ENCODE results near the gene CFAP61. TPM values are rescaled to one million over a fixed set of nuclear protein-coding genes. Genes with fewer than 3 reads are reported as not detected.

Gene CFAP61
- total RNA-seq, 6 experiments from 2014 or later: 0.26 TPM; not detected in 5

- Mint-ChIP-seq H3K9me3 (no peaks in the 10 kb centered on the region), H3K4me3 (no peak overlapping the region), H3K36me3 (ENCODE audit: low read depth) (no peaks in the 10 kb centered on the region), H3K4me1 (ENCODE audit: low read depth) (no peaks in the 10 kb centered on the region), H3K27me3 (ENCODE audit: insufficient read depth) (peaks cover 2% of the 10 kb centered on the region), H3K27ac (no peak overlapping the region)
- DNase-seq: no peak
- TF ChIP-seq, protein P1, sequence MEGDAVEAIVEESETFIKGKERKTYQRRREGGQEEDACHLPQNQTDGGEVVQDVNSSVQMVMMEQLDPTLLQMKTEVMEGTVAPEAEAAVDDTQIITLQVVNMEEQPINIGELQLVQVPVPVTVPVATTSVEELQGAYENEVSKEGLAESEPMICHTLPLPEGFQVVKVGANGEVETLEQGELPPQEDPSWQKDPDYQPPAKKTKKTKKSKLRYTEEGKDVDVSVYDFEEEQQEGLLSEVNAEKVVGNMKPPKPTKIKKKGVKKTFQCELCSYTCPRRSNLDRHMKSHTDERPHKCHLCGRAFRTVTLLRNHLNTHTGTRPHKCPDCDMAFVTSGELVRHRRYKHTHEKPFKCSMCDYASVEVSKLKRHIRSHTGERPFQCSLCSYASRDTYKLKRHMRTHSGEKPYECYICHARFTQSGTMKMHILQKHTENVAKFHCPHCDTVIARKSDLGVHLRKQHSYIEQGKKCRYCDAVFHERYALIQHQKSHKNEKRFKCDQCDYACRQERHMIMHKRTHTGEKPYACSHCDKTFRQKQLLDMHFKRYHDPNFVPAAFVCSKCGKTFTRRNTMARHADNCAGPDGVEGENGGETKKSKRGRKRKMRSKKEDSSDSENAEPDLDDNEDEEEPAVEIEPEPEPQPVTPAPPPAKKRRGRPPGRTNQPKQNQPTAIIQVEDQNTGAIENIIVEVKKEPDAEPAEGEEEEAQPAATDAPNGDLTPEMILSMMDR (IDR thresholded peaks at IDR 0.05): no peak
Observed at GRCh38 chr20:20399531-20400500, 347.5 kb downstream of the CFAP61 start.

GRCh38 chr20:20401991-20402390, 349.7 kb downstream of the CFAP61 start:
- Mint-ChIP-seq H3K9me3 (no peaks in the 10 kb centered on the region), H3K36me3 (ENCODE audit: low read depth) (no peaks in the 10 kb centered on the region), H3K4me3 (no peak overlapping the region), H3K27me3 (ENCODE audit: insufficient read depth) (peaks cover 8% of the 10 kb centered on the region), H3K4me1 (ENCODE audit: low read depth) (no peaks in the 10 kb centered on the region), H3K27ac (no peak overlapping the region)
- TF ChIP-seq, protein P1 (IDR thresholded peaks at IDR 0.05): no peak
- DNase-seq: no peak

- DNase-seq: no peak
- no peaks in the 10 kb centered on the region for H3K9me3 Mint-ChIP-seq
- no peaks in the 10 kb centered on the region for H3K36me3 Mint-ChIP-seq (ENCODE audit: low read depth)
- H3K4me3 Mint-ChIP-seq: no peak overlapping the region
- peaks cover 8% of the 10 kb centered on the region for H3K27me3 Mint-ChIP-seq (ENCODE audit: insufficient read depth)
- H3K27ac Mint-ChIP-seq: no peak overlapping the region
- no peaks in the 10 kb centered on the region for H3K4me1 Mint-ChIP-seq (ENCODE audit: low read depth)
- TF ChIP-seq, protein P1 (IDR thresholded peaks at IDR 0.05): no peak
Observed at GRCh38 chr20:20404633-20405032, 352.3 kb downstream of the CFAP61 start.

DNA sequence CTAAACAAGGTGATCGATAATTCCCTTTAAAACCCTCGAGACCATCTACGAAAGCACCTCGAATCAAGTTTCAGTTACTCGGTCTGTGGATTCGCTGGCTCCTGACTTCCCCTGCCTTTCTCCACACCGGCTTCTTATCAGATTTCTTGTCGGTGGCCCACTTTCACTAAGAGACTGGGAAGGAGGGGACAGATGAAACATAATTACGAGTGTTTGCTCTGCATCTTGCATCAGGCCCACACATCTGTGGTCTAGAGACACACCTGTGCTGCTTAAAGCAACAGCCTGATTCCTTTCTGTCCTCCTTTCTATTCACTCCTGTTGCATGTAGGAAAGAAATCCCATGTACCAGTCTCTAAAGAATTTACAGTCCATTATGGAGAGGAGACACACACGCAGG, 353.3 kb downstream of the CFAP61 start:
- Mint-ChIP-seq H3K4me1 (ENCODE audit: low read depth) (no peaks in the 10 kb centered on the region), H3K9me3 (no peaks in the 10 kb centered on the region), H3K36me3 (ENCODE audit: low read depth) (no peaks in the 10 kb centered on the region), H3K27me3 (ENCODE audit: insufficient read depth) (peaks cover 8% of the 10 kb centered on the region), H3K4me3 (no peak overlapping the region), H3K27ac (no peak overlapping the region)
- TF ChIP-seq, protein P1 (IDR thresholded peaks at IDR 0.05): no peak
- DNase-seq: no peak

GRCh38 chr20:20406306-20406705, 354.0 kb downstream of the CFAP61 start:
- Mint-ChIP-seq H3K27me3 (ENCODE audit: insufficient read depth) (peaks cover 8% of the 10 kb centered on the region), H3K9me3 (no peaks in the 10 kb centered on the region), H3K27ac (no peak overlapping the region), H3K36me3 (ENCODE audit: low read depth) (no peaks in the 10 kb centered on the region), H3K4me1 (ENCODE audit: low read depth) (no peaks in the 10 kb centered on the region), H3K4me3 (no peak overlapping the region)
- TF ChIP-seq, protein P1 (IDR thresholded peaks at IDR 0.05): no peak
- DNase-seq: no peak

All from HFFc6 (cell line).